K562 (cell line): ENCODE measurements around the gene TRMT112. TPM values are rescaled to one million over a fixed set of nuclear protein-coding genes. Genes with fewer than 3 reads are reported as not detected.

Experiments used
- ARID1B ChIP-seq: fragments of 450-650 bp; IDR thresholded peaks from 2 replicates; pipeline ENCODE4 v1.6.1; 2016; ENCODE audit warnings: antibody characterized with exemption, mild to moderate bottlenecking, inconsistent platforms
- BCL6 ChIP-seq: fragments of 250-450 bp; sonication (Bioruptor Pico); IDR thresholded peaks from 2 replicates; pipeline ENCODE4 v1.4.0; 2020
- CREBBP ChIP-seq: IDR thresholded peaks from one replicate; pipeline ENCODE4 v1.6.1; 2012; ENCODE audit warnings: low read depth, mild to moderate bottlenecking, control low read depth, inconsistent platforms, low read length
- GATAD2A ChIP-seq: fragments of 450-650 bp; IDR thresholded peaks from 2 replicates; pipeline ENCODE4 v1.6.1; 2017
- HNRNPLL ChIP-seq: fragments of 200-400 bp; formaldehyde crosslinking; IDR thresholded peaks from 2 replicates; pipeline ENCODE4 v1.6.1; 2017; ENCODE audit warnings: low read length, low read depth, mild to moderate bottlenecking; ENCODE audit not compliant: poor library complexity, severe bottlenecking
- MAFG ChIP-seq: fragments of 450-650 bp; conservative IDR thresholded peaks from 2 replicates; pipeline ENCODE4 v1.6.1; 2016; ENCODE audit warnings: missing genetic modification characterization, missing compliant biosample characterization
- MITF ChIP-seq: IDR thresholded peaks from 2 replicates; pipeline ENCODE4 v1.6.1; 2014; ENCODE audit warnings: antibody characterized with exemption
- MYC ChIP-seq, 2 experiments: fragments of 250-450 bp in 1 of 2; sonication (Bioruptor Pico) in 1 of 2; IDR thresholded peaks; 2 replicates each; pipeline versions ENCODE4 v1.5.1 to v1.6.1; 2012 to 2021; ENCODE audit warnings: low read depth in 2 of 2, borderline replicate concordance in 1 of 2, improper control_type of control experiment in 1 of 2, low read length in 1 of 2, mild to moderate bottlenecking in 1 of 2, moderate library complexity in 1 of 2
- NR1H2 ChIP-seq: sonication (generic); formaldehyde crosslinking; IDR thresholded peaks from 2 replicates; pipeline ENCODE4 v1.4.0; 2020; ENCODE audit warnings: mild to moderate bottlenecking, missing genetic modification reagents
- NR4A1 ChIP-seq, 2 experiments: fragments of 250-450 bp in 1 of 2; fragments of 450-650 bp in 1 of 2; sonication (Bioruptor Pico) in 1 of 2; IDR thresholded peaks; 2 replicates each; pipeline versions ENCODE4 v1.4.0 to v1.6.1; 2016 to 2020; ENCODE audit warnings: mild to moderate bottlenecking in 2 of 2, missing compliant biosample characterization in 1 of 2, missing genetic modification characterization in 1 of 2, moderate library complexity in 1 of 2
- PTRF ChIP-seq: fragments of 450-650 bp; IDR thresholded peaks from 2 replicates; pipeline ENCODE4 v1.6.1; 2016; ENCODE audit warnings: mild to moderate bottlenecking, missing genetic modification characterization, missing compliant biosample characterization
- RBM22 ChIP-seq: fragments of 200-400 bp; formaldehyde crosslinking; IDR thresholded peaks from 2 replicates; pipeline ENCODE4 v1.6.1; 2018; ENCODE audit warnings: low read length, low read depth; ENCODE audit not compliant: poor library complexity, severe bottlenecking
- STAT6 ChIP-seq: sonication (generic); formaldehyde crosslinking; IDR thresholded peaks from 2 replicates; pipeline ENCODE4 v1.8.1; 2023; ENCODE audit warnings: mild to moderate bottlenecking, missing genetic modification reagents
- THRAP3 ChIP-seq: fragments of 450-650 bp; IDR thresholded peaks from 2 replicates; pipeline ENCODE4 v1.6.1; 2016; ENCODE audit warnings: mild to moderate bottlenecking, inconsistent platforms, borderline replicate concordance
- TOE1 ChIP-seq, 2 experiments: fragments of 450-650 bp in 1 of 2; sonication (generic) in 1 of 2; formaldehyde crosslinking in 1 of 2; IDR thresholded peaks; 2 replicates each; pipeline versions ENCODE4 v1.7.1 to v1.8.0; 2016 to 2022; ENCODE audit warnings: borderline replicate concordance in 2 of 2, mild to moderate bottlenecking in 2 of 2, antibody characterized with exemption in 1 of 2, inconsistent platforms in 1 of 2, low read depth in 1 of 2, missing genetic modification reagents in 1 of 2, moderate library complexity in 1 of 2
- WHSC1 ChIP-seq: IDR thresholded peaks from one replicate; pipeline ENCODE4 v1.6.1; 2012; ENCODE audit warnings: low read length, control low read depth, inconsistent platforms
- XRCC4 ChIP-seq: IDR thresholded peaks from one replicate; pipeline ENCODE4 v1.6.1; 2011; ENCODE audit not compliant: insufficient read depth, insufficient read length; ENCODE audit errors: extremely low read depth
- ZFP1 ChIP-seq: fragments of 450-650 bp; formaldehyde crosslinking; IDR thresholded peaks from 2 replicates; pipeline ENCODE4 v1.4.0; 2020; ENCODE audit warnings: mild to moderate bottlenecking, mixed read lengths
- ZNF197 ChIP-seq: fragments of 200-800 bp; sonication (Bioruptor generic); IDR thresholded peaks from 2 replicates; pipeline ENCODE4 v1.6.1; 2016; ENCODE audit warnings: low read depth, missing genetic modification characterization, missing compliant biosample characterization
- ZNF324 ChIP-seq: fragments of 250-450 bp; sonication (Bioruptor Pico); IDR thresholded peaks from 2 replicates; pipeline ENCODE4 v1.4.0; 2020; ENCODE audit warnings: mild to moderate bottlenecking
- ZNF347 ChIP-seq: fragments of 450-650 bp; formaldehyde crosslinking; IDR thresholded peaks from 2 replicates; pipeline ENCODE4 v1.4.0; 2020; ENCODE audit warnings: low read depth, mild to moderate bottlenecking, moderate library complexity
- ZNF589 ChIP-seq: fragments of 200-800 bp; sonication (Bioruptor generic); IDR thresholded peaks from 2 replicates; pipeline ENCODE4 v1.6.1; 2016; ENCODE audit warnings: low read depth, missing genetic modification characterization, missing compliant biosample characterization
- ZNF644 ChIP-seq: fragments of 200-800 bp; sonication (Bioruptor generic); IDR thresholded peaks from 2 replicates; pipeline ENCODE4 v1.6.1; 2016; ENCODE audit warnings: low read depth, missing genetic modification characterization, missing compliant biosample characterization
- polyA plus RNA-seq, 8 experiments: library from polyadenylated mRNA; depleted of rRNA in 4 of 8; stranded (reverse) in 5 of 8; unstranded in 3 of 8; fragments of >200 nt; fragmentation: Nextera tagmentation in 2 of 8; fragmentation: Illumina TruSeq in 1 of 8; extraction: Ambion mirVana in 2 of 8; extraction: Trizol in 1 of 8; gene quantifications; 2 replicates each; pipeline versions ENCODE4 v1.2.1 to v1.2.3, GENCODE V29; 2011 to 2014; ENCODE audit warnings: inconsistent platforms in 1 of 8, missing spikeins in 1 of 8
- total RNA-seq, 7 experiments: library from RNA; depleted of rRNA in 6 of 7; stranded (reverse); fragments of >200 nt in 6 of 7; fragmentation: Illumina TruSeq in 2 of 7; extraction: Trizol in 2 of 7; gene quantifications; 2 replicates each; pipeline versions ENCODE4 v1.2.1 to v1.2.3, GENCODE V29; 2011 to 2021; ENCODE audit warnings: low replicate concordance in 1 of 7

Gene TRMT112
- total and polyA plus RNA-seq, 9 of the 15 experiments (the other 6 are each of a cell fraction or from before 2014, with no cell fraction given) = 162 to 444 (median 300) TPM

GRCh38 chr11:64356498-64357411, 39.4 kb upstream of the TRMT112 start (continued):
- TF ChIP-seq THRAP3 (no peak), MYC (IDR thresholded peaks at IDR 0.05; ENCODE audit: low read depth, low read length) (0 out of 2 replicates have a peak, but pooled peaks have one; percentile 15), MYC (CRISPR knock-in tag; IDR thresholded peaks at IDR 0.05; ENCODE audit: borderline replicate concordance, low read depth) (no peak), ZFP1 (no peak), STAT6 (CRISPR knock-in tag) (no peak), ZNF347 (no peak), PTRF (no peak), XRCC4 (no peak), CREBBP (no peak), BCL6 (no peak), RBM22 (no peak), MAFG (tag) (no peak), ZNF324 (CRISPR knock-in tag) (no peak), NR4A1 (CRISPR knock-in tag; IDR thresholded peaks at IDR 0.05) (no peak), NR4A1 (tag; IDR thresholded peaks at IDR 0.05) (no peak), HNRNPLL (no peak), TOE1 (IDR thresholded peaks at IDR 0.05; ENCODE audit: borderline replicate concordance) (peak; percentile 55; the same call in 1 of the 2 replicates), TOE1 (CRISPR knock-in tag; IDR thresholded peaks at IDR 0.05; ENCODE audit: borderline replicate concordance, low read depth) (no peak), ZNF644 (tag) (no peak), ZNF589 (peak; percentile 41; the same call in 1 of the 2 replicates), NR1H2 (CRISPR knock-in tag) (0 out of 2 replicates have a peak, but pooled peaks have one; percentile 62), GATAD2A (no peak), WHSC1 (peak; percentile 25), ARID1B (peak; percentile 46; the same call in 1 of the 2 replicates), MITF (no peak), ZNF197 (CRISPR knock-in tag) (no peak)
